ENCODE data around the gene NCK2.

- TF ChIP-seq POLR2A (IDR thresholded peaks at IDR 0.05) (no peak), CTCF (IDR thresholded peaks at IDR 0.05) (no peak)
Measured at GRCh38 chr2:105874466-105874865, 129.8 kb downstream of the NCK2 start.
